Epithelial cell of proximal tubule (primary cell): Measurements from ENCODE around the gene PRKAR2B. TPM values are rescaled to one million over a fixed set of nuclear protein-coding genes. Genes with fewer than 3 reads are reported as not detected.

Experiments
- DNase-seq: peaks from one replicate; pipeline ENCODE4 v3.0.0-alpha.2; 2011; ENCODE audit warnings: low read depth
- H3K4me3 ChIP-seq: 2 replicates; pipeline ENCODE4 v1.5.1; 2011; ENCODE audit warnings: low read depth, mild to moderate bottlenecking, low read length
- CTCF ChIP-seq: conservative IDR thresholded peaks from 2 replicates; pipeline ENCODE4 v1.5.1; 2012; ENCODE audit warnings: low read depth, mild to moderate bottlenecking, low read length
- total RNA-seq: library from RNA; depleted of rRNA; stranded (reverse); fragments of >200 nt; gene quantifications from 2 replicates; pipeline ENCODE4 v1.2.3, GENCODE V29; 2015

PRKAR2B gene
- total RNA-seq, 1 donor from 2014 or later = 5.2 TPM

GRCh38 chr7:107016312-107016711, 28.2 kb upstream of the PRKAR2B start:
- H3K4me3 ChIP-seq = no peak overlapping the region
- TF ChIP-seq CTCF = no peak
- DNase-seq = no peak

- no peak for TF ChIP-seq CTCF
- no peak for DNase-seq
- H3K4me3 ChIP-seq = no peak overlapping the region
These were observed 26.4 kb upstream of the PRKAR2B start for GRCh38 chr7:107017965-107018719.

- TF ChIP-seq CTCF = no peak
- DNase-seq = no peak
- H3K4me3 ChIP-seq = no peak overlapping the region
These were observed 24.1 kb upstream of the PRKAR2B start for GRCh38 chr7:107020400-107020799.

- H3K4me3 ChIP-seq = no peak overlapping the region
- DNase-seq = no peak
- no peak for TF ChIP-seq CTCF
These were observed 22.9 kb upstream of the PRKAR2B start for GRCh38 chr7:107021600-107021999.

GRCh38 chr7:107023522-107024151, 20.9 kb upstream of the PRKAR2B start:
- H3K4me3 ChIP-seq = no peak overlapping the region
- no peak for TF ChIP-seq CTCF
- no peak for DNase-seq

GRCh38 chr7:107024906-107025305, 19.6 kb upstream of the PRKAR2B start:
- no peak for TF ChIP-seq CTCF
- no peak overlapping the region for H3K4me3 ChIP-seq
- no peak for DNase-seq
